Keratinocyte (primary cell): Measurements from ENCODE around the gene DGKI.

ENCODE experiments used
- CTCF ChIP-seq, 3 experiments: IDR thresholded peaks in 1 of 3; conservative IDR thresholded peaks in 1 of 3; optimal IDR thresholded peaks in 1 of 3; 2 replicates in 2 of 3; 3 replicates in 1 of 3; pipeline versions ENCODE3 to v1.5.1; 2011; ENCODE audit warnings: low read length in 3 of 3, mild to moderate bottlenecking in 3 of 3, moderate library complexity in 2 of 3, control low read depth in 1 of 3, inconsistent platforms in 1 of 3; ENCODE audit not compliant: insufficient read depth in 2 of 3; ENCODE audit errors: extremely low read depth in 1 of 3
- EZH2 ChIP-seq: IDR thresholded peaks from one replicate; pipeline ENCODE4 v1.6.1; 2012; ENCODE audit warnings: inconsistent platforms, mild to moderate bottlenecking, low read length, moderate library complexity

GRCh38 chr7:137635874-137636273, 210.9 kb downstream of the DGKI start:
- no peak for TF ChIP-seq EZH2
- TF ChIP-seq CTCF (optimal IDR thresholded peaks at IDR 0.05 in 1 of 3, IDR thresholded peaks at IDR 0.05 in 1 of 3, conservative IDR thresholded peaks at IDR 0.05 in 1 of 3; ENCODE audit: extremely low read depth in 1 of 3, insufficient read depth in 2 of 3, low read length in 3 of 3): no peak
